GM12873 (cell line): ENCODE results near the gene TET2.

Experiments used
- CTCF ChIP-seq: IDR thresholded peaks from 2 replicates; pipeline ENCODE4 v1.5.1; 2012; ENCODE audit warnings: low read depth, mild to moderate bottlenecking, moderate library complexity, low read length, control low read depth; ENCODE audit not compliant: insufficient read depth; ENCODE audit errors: missing control alignments

Gene TET2

GRCh38 chr4:105146276-105147015 is at the start of gene TET2:
Gene TET2 (plus strand): TSS chr4:105146876. CDS start chr4:105233943, 87,067 bp downstream.
- TF ChIP-seq CTCF = no peak

GRCh38 chr4:105102016-105102415 is 44.7 kb upstream of the TET2 start:
- TF ChIP-seq CTCF = no peak

GRCh38 chr4:105106426-105106825 is 40.2 kb upstream of the TET2 start:
- TF ChIP-seq CTCF = no peak

- no peak for TF ChIP-seq CTCF
Measured at GRCh38 chr4:105107095-105107856, 39.4 kb upstream of the TET2 start.

- no peak for TF ChIP-seq CTCF
Measured at GRCh38 chr4:105108971-105109370, 37.7 kb upstream of the TET2 start.

- no peak for TF ChIP-seq CTCF
Measured at GRCh38 chr4:105112274-105112673, 34.4 kb upstream of the TET2 start.

GRCh38 chr4:105113800-105114199 is 32.9 kb upstream of the TET2 start:
- TF ChIP-seq CTCF = no peak
